ENCODE results near the gene PDZK1IP1.

DNA sequence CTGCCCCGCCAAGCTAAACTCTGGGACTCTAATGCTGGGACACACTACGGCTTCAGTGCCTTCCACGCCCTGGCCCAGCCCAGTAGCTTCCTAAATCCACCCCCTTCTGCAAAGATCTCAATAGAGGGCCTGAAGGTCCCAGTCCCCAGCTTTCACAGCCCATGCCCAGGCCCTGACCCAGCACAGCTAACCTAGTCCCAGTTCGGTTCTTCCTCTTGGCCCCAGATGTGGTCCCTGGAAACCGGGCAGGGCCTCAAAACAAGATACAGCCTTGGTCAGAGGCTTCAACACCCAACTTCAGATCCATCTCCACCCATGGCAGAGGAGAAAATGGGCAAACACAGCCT is 646 bp upstream of the PDZK1IP1 start:
- TF ChIP-seq, protein P1, sequence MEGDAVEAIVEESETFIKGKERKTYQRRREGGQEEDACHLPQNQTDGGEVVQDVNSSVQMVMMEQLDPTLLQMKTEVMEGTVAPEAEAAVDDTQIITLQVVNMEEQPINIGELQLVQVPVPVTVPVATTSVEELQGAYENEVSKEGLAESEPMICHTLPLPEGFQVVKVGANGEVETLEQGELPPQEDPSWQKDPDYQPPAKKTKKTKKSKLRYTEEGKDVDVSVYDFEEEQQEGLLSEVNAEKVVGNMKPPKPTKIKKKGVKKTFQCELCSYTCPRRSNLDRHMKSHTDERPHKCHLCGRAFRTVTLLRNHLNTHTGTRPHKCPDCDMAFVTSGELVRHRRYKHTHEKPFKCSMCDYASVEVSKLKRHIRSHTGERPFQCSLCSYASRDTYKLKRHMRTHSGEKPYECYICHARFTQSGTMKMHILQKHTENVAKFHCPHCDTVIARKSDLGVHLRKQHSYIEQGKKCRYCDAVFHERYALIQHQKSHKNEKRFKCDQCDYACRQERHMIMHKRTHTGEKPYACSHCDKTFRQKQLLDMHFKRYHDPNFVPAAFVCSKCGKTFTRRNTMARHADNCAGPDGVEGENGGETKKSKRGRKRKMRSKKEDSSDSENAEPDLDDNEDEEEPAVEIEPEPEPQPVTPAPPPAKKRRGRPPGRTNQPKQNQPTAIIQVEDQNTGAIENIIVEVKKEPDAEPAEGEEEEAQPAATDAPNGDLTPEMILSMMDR (IDR thresholded peaks at IDR 0.05; ENCODE audit: borderline replicate concordance, extremely low read depth, low read length, poor library complexity, severe bottlenecking), result no peak
- no peak for TF ChIP-seq EZH2 (IDR thresholded peaks at IDR 0.05; ENCODE audit: borderline replicate concordance, low read depth, low read length, severe bottlenecking)

All from DND-41 (cell line).